WTC11 (cell line): ENCODE results near the gene CSF1R. TPM values are rescaled to one million over a fixed set of nuclear protein-coding genes. Genes with fewer than 3 reads are reported as not detected.

Source experiments
- ATAC-seq: fragments of 200-7000 bp; cut with Tn5 transposase; 2 replicates; pipeline ENCODE4 v1.10.0; 2021; ENCODE audit warnings: mild to moderate bottlenecking, moderate library complexity
- CTCF ChIA-PET: fragments of 300-600 bp; sonication (Branson Sonifier 250); formaldehyde crosslinking; loops from one replicate; lab custom pipeline; 2021; ENCODE audit warnings: antibody characterized with exemption; lab: Charles Lee
- POLR2A ChIA-PET: fragments of 350-600 bp; sonication (Branson Sonifier 250); formaldehyde crosslinking; loops from one replicate; lab custom pipeline; 2021; ENCODE audit warnings: antibody characterized with exemption; lab: Charles Lee
- DNase-seq: peaks from one replicate; pipeline ENCODE4 v3.0.0; 2021; ENCODE audit warnings: low spot score
- H3K27ac Mint-ChIP-seq: 2 replicates; pipeline ENCODE4 v1.8.0; 2021; ENCODE audit warnings: mixed read lengths
- H3K27me3 Mint-ChIP-seq: 2 replicates; pipeline ENCODE4 v1.8.0; 2021; ENCODE audit warnings: low read depth, mild to moderate bottlenecking, moderate library complexity, mixed read lengths
- H3K36me3 Mint-ChIP-seq: 2 replicates; pipeline ENCODE4 v1.8.0; 2021; ENCODE audit warnings: mixed read lengths
- H3K4me1 Mint-ChIP-seq: 2 replicates; pipeline ENCODE4 v1.8.0; 2022; ENCODE audit warnings: mixed read lengths
- H3K4me3 Mint-ChIP-seq: 2 replicates; pipeline ENCODE4 v1.8.0; 2021; ENCODE audit warnings: mild to moderate bottlenecking, moderate library complexity, mixed read lengths
- H3K9me3 Mint-ChIP-seq: 2 replicates; pipeline ENCODE4 v1.8.0; 2021; ENCODE audit warnings: mixed read lengths
- CTCF ChIP-seq: fragments of 200-600 bp; IDR thresholded peaks from 2 replicates; pipeline ENCODE4 v1.8.0; 2022; ENCODE audit warnings: antibody characterized with exemption
- ESRRA ChIP-seq: sonication (generic); formaldehyde crosslinking; IDR thresholded peaks from 2 replicates; pipeline ENCODE4 v1.8.1; 2022; ENCODE audit warnings: mild to moderate bottlenecking, missing genetic modification reagents, borderline replicate concordance
- ETV6 ChIP-seq: sonication (generic); formaldehyde crosslinking; IDR thresholded peaks from 2 replicates; pipeline ENCODE4 v1.8.1; 2022; ENCODE audit warnings: mild to moderate bottlenecking, missing genetic modification reagents
- GTF2I ChIP-seq: fragments of 250-450 bp; sonication (Bioruptor Pico); conservative IDR thresholded peaks from 2 replicates; pipeline ENCODE4 v1.4.0; 2021; ENCODE audit warnings: mild to moderate bottlenecking
- JUN ChIP-seq: sonication (generic); formaldehyde crosslinking; IDR thresholded peaks from 2 replicates; pipeline ENCODE4 v1.8.0; 2023; ENCODE audit warnings: mild to moderate bottlenecking, missing genetic modification reagents
- KAT7 ChIP-seq: sonication (generic); formaldehyde crosslinking; IDR thresholded peaks from 2 replicates; pipeline ENCODE4 v1.8.1; 2023; ENCODE audit warnings: missing genetic modification reagents, mild to moderate bottlenecking, borderline replicate concordance
- NFATC4 ChIP-seq: fragments of 250-450 bp; sonication (Bioruptor Pico); IDR thresholded peaks from 2 replicates; pipeline ENCODE4 v1.9.0; 2021; ENCODE audit warnings: mild to moderate bottlenecking
- NFYB ChIP-seq: sonication (generic); formaldehyde crosslinking; conservative IDR thresholded peaks from 2 replicates; pipeline ENCODE4 v1.8.0; 2022; ENCODE audit warnings: low read depth, missing genetic modification reagents
- NR2C2 ChIP-seq: sonication (generic); formaldehyde crosslinking; IDR thresholded peaks from 2 replicates; pipeline ENCODE4 v1.8.0; 2022; ENCODE audit warnings: mild to moderate bottlenecking, missing genetic modification reagents
- SMAD3 ChIP-seq: sonication (generic); formaldehyde crosslinking; IDR thresholded peaks from 2 replicates; pipeline ENCODE4 v1.8.0; 2022; ENCODE audit warnings: missing genetic modification reagents, mild to moderate bottlenecking, borderline replicate concordance
- TCF7 ChIP-seq: sonication (generic); formaldehyde crosslinking; IDR thresholded peaks from 2 replicates; pipeline ENCODE4 v1.8.0; 2022; ENCODE audit warnings: mild to moderate bottlenecking, low read depth, missing genetic modification reagents, moderate library complexity
- ZMAT4 ChIP-seq: fragments of 250-450 bp; sonication (Bioruptor Pico); IDR thresholded peaks from 2 replicates; pipeline ENCODE4 v1.9.0; 2021; ENCODE audit warnings: mild to moderate bottlenecking
- ZNF219 ChIP-seq: sonication (generic); formaldehyde crosslinking; IDR thresholded peaks from 2 replicates; pipeline ENCODE4 v1.8.0; 2023; ENCODE audit warnings: missing genetic modification reagents, mild to moderate bottlenecking, borderline replicate concordance
- ZNF532 ChIP-seq: fragments of 250-450 bp; sonication (Bioruptor Pico); IDR thresholded peaks from 2 replicates; pipeline ENCODE4 v1.9.0; 2021; ENCODE audit warnings: mild to moderate bottlenecking, borderline replicate concordance
- total RNA-seq: library from RNA; stranded (reverse); gene quantifications from 3 replicates; pipeline ENCODE4 v1.2.3, GENCODE V29; 2021

The CSF1R gene
- total RNA-seq, 1 experiment from 2014 or later, result 0.20 TPM

GRCh38 chr5:150057996-150058395 is 28.4 kb downstream of the CSF1R start:
- ATAC-seq (peak; percentile 82), DNase-seq (no peak)
- Mint-ChIP-seq H3K4me3 (no peak overlapping the region), H3K27ac (peak overlapping the region; percentile 57; the same call in 1 of the 2 replicates), H3K36me3 (peaks cover 1% of the 10 kb centered on the region)
- TF ChIP-seq GTF2I (CRISPR knock-in tag) (no peak), ZNF532 (CRISPR knock-in tag) (no peak), ETV6 (CRISPR knock-in tag) (no peak), NR2C2 (CRISPR knock-in tag) (no peak), JUN (no peak)
- TF ChIP-seq, all 79 proteins: peak for 0
- H3K27me3 Mint-ChIP-seq, result peaks cover 7% of the 10 kb centered on the region
- POLR2A ChIA-PET, result no interaction called here
- H3K9me3 Mint-ChIP-seq, result no peaks in the 10 kb centered on the region
- H3K4me1 Mint-ChIP-seq, result peaks cover 17% of the 10 kb centered on the region
- CTCF ChIA-PET, result interaction anchor here (1.0 to 1.3 kb wide), 3 partner anchors 68 to 230 kb away, joined by 3 to 4 read pairs (median 3); no protein-coding TSS in a partner anchor

GRCh38 chr5:150057511-150057910 is 28.8 kb downstream of the CSF1R start:
- H3K27ac Mint-ChIP-seq, result peak overlapping the region; percentile 57
- H3K4me1 Mint-ChIP-seq, result peaks cover 17% of the 10 kb centered on the region
- POLR2A ChIA-PET, result no interaction called here
- no peak overlapping the region for H3K4me3 Mint-ChIP-seq
- CTCF ChIA-PET, result interaction anchor here (1.0 to 1.3 kb wide), 3 partner anchors 68 to 229 kb away, joined by 3 to 4 read pairs (median 3); no protein-coding TSS in a partner anchor
- peaks cover 7% of the 10 kb centered on the region for H3K27me3 Mint-ChIP-seq
- TF ChIP-seq ZNF219 (CRISPR knock-in tag), result no peak
- TF ChIP-seq ZNF532 (CRISPR knock-in tag), result no peak
- TF ChIP-seq ESRRA (CRISPR knock-in tag), result no peak
- TF ChIP-seq TCF7 (CRISPR knock-in tag), result no peak
- no peak for TF ChIP-seq NFYB (CRISPR knock-in tag)
- no peak for TF ChIP-seq CTCF
- no peak for TF ChIP-seq SMAD3 (CRISPR knock-in tag)
- no peak for TF ChIP-seq ZMAT4
- no peak for TF ChIP-seq KAT7 (CRISPR knock-in tag)
- no peak for TF ChIP-seq NFATC4
- TF ChIP-seq, all 79 proteins: peak for 0
- ATAC-seq, result peak; percentile 9; the same call in 1 of the 2 replicates
- Mint-ChIP-seq H3K36me3 (peaks cover 6% of the 10 kb centered on the region), H3K9me3 (no peaks in the 10 kb centered on the region)
- DNase-seq, result no peak
